ENCODE measurements around the gene ACSS2. TPM values are rescaled to one million over a fixed set of nuclear protein-coding genes. Genes with fewer than 3 reads are reported as not detected.

The ACSS2 gene
- total and polyA plus RNA-seq, 2 donors from 2014 or later: 53.1 to 98.9 TPM

GRCh38 chr20:34921436-34921835 is 45.0 kb downstream of the ACSS2 start:
- TF ChIP-seq CTCF (IDR thresholded peaks at IDR 0.05; ENCODE audit: borderline replicate concordance, extremely low read depth, insufficient read depth): no peak
- Histone ChIP-seq H3K4me3 (ENCODE audit: low read length in 3 of 3) (no peak overlapping the region), H3K4me1 (ENCODE audit: control insufficient read depth in 2 of 3, insufficient read depth in 2 of 3, low read depth in 1 of 3, low read length in 3 of 3) (peaks cover 0 to 6% (median 0%) of the 10 kb centered on the region in 3 donors), H3K9me3 (ENCODE audit: control insufficient read depth in 2 of 3, insufficient read depth in 1 of 3, low read length in 3 of 3) (no peaks in the 10 kb centered on the region), H3K36me3 (ENCODE audit: control insufficient read depth in 2 of 3, insufficient read depth in 3 of 3, low read length in 3 of 3) (peaks cover 0 to 60% (median 25%) of the 10 kb centered on the region in 3 donors), H3K27me3 (ENCODE audit: control insufficient read depth, insufficient read depth, low read length) (no peaks in the 10 kb centered on the region), H3K9ac (ENCODE audit: low read length in 3 of 3) (no peak overlapping the region), H3K27ac (ENCODE audit: low read depth in 2 of 2, low read length in 2 of 2) (no peak overlapping the region)
- intact Hi-C loops (cut with DNase I): no loop called here
- FAIRE-seq (no peak), DNase-seq (no peak)

GRCh38 chr20:34922654-34923381 is 46.4 kb downstream of the ACSS2 start:
- intact Hi-C loops (cut with DNase I): no loop called here

GRCh38 chr20:34923414-34923813 is 47.0 kb downstream of the ACSS2 start:
- intact Hi-C loops (cut with DNase I): no loop called here
- Histone ChIP-seq H3K27ac (ENCODE audit: low read depth in 2 of 2, low read length in 2 of 2) (no peak overlapping the region), H3K27me3 (ENCODE audit: control insufficient read depth, insufficient read depth, low read length) (no peaks in the 10 kb centered on the region), H3K4me3 (ENCODE audit: low read length in 3 of 3) (no peak overlapping the region), H3K36me3 (ENCODE audit: control insufficient read depth in 2 of 3, insufficient read depth in 3 of 3, low read length in 3 of 3) (peaks cover 0 to 71% (median 35%) of the 10 kb centered on the region in 3 donors), H3K9ac (ENCODE audit: low read length in 3 of 3) (no peak overlapping the region), H3K4me1 (ENCODE audit: control insufficient read depth in 2 of 3, insufficient read depth in 2 of 3, low read depth in 1 of 3, low read length in 3 of 3) (peaks cover 0 to 6% (median 0%) of the 10 kb centered on the region in 3 donors), H3K9me3 (ENCODE audit: control insufficient read depth in 2 of 3, insufficient read depth in 1 of 3, low read length in 3 of 3) (no peaks in the 10 kb centered on the region)
- DNase-seq (no peak), FAIRE-seq (no peak)
- no peak for TF ChIP-seq CTCF (IDR thresholded peaks at IDR 0.05; ENCODE audit: borderline replicate concordance, extremely low read depth, insufficient read depth)

More at GRCh38 chr20:34922654-34923381, 46.4 kb downstream of the ACSS2 start:
- no peaks in the 10 kb centered on the region for H3K9me3 ChIP-seq (ENCODE audit: control insufficient read depth in 2 of 3, insufficient read depth in 1 of 3, low read length in 3 of 3)
- no peak for TF ChIP-seq CTCF (IDR thresholded peaks at IDR 0.05; ENCODE audit: borderline replicate concordance, extremely low read depth, insufficient read depth)
- no peak overlapping the region for H3K27ac ChIP-seq (ENCODE audit: low read depth in 2 of 2, low read length in 2 of 2)
- H3K36me3 ChIP-seq (ENCODE audit: control insufficient read depth in 2 of 3, insufficient read depth in 3 of 3, low read length in 3 of 3): peaks cover 0 to 72% (median 35%) of the 10 kb centered on the region in 3 donors
- peaks cover 0 to 6% (median 0%) of the 10 kb centered on the region in 3 donors for H3K4me1 ChIP-seq (ENCODE audit: control insufficient read depth in 2 of 3, insufficient read depth in 2 of 3, low read depth in 1 of 3, low read length in 3 of 3)
- H3K9ac ChIP-seq (ENCODE audit: low read length in 3 of 3): no peak overlapping the region
- no peaks in the 10 kb centered on the region for H3K27me3 ChIP-seq (ENCODE audit: control insufficient read depth, insufficient read depth, low read length)
- H3K4me3 ChIP-seq (ENCODE audit: low read length in 3 of 3): no peak overlapping the region
- FAIRE-seq (no peak), DNase-seq (no peak)
